Gastrocnemius medialis (tissue), 4 donors: ENCODE measurements around the gene STMND1.

ENCODE experiments used
- CTCF ChIP-seq, 5 experiments: fragments of 450-650 bp in 3 of 5; fragments of 200-600 bp in 2 of 5; sonication (generic) in 2 of 5; IDR thresholded peaks in 4 of 5; conservative IDR thresholded peaks in 1 of 5; 1 replicate in 4 of 5; 2 replicates in 1 of 5; pipeline ENCODE4 v1.5.1; 2016 to 2019; ENCODE audit warnings: antibody characterized with exemption in 5 of 5, mild to moderate bottlenecking in 3 of 5, moderate library complexity in 3 of 5
- POLR2A ChIP-seq, 2 donors: fragments of 450-650 bp; IDR thresholded peaks; one replicate each; pipeline ENCODE4 v1.6.1; 2017; ENCODE audit warnings: antibody characterized with exemption in 2 of 2, mild to moderate bottlenecking in 2 of 2, moderate library complexity in 2 of 2

- no peak for TF ChIP-seq CTCF (IDR thresholded peaks at IDR 0.05 in 4 of 5, conservative IDR thresholded peaks at IDR 0.05 in 1 of 5)
- no peak for TF ChIP-seq POLR2A (IDR thresholded peaks at IDR 0.05)
Measured at GRCh38 chr6:17115251-17116116, 13.6 kb downstream of the STMND1 start.
